HL-60/S4 treated with phorbol 12-myristate 13-acetate at 8.2 ng/mL for 4 days and 3 days (cell line): Measurements from ENCODE around the gene KATNBL1.
"Not testable (repeated sequence)": the region's sequence is repeated elsewhere in the genome, so short reads cannot be mapped to it uniquely, and the experiment has no call there.

Experiments
- in situ Hi-C: fragments of 300-500 bp; cut with MboI; formaldehyde crosslinking; loops from 2 replicates; pipeline ENCODE4 v1.15.0; 2022; ENCODE audit warnings: low sequenced_read_pairs

Gene KATNBL1

DNA sequence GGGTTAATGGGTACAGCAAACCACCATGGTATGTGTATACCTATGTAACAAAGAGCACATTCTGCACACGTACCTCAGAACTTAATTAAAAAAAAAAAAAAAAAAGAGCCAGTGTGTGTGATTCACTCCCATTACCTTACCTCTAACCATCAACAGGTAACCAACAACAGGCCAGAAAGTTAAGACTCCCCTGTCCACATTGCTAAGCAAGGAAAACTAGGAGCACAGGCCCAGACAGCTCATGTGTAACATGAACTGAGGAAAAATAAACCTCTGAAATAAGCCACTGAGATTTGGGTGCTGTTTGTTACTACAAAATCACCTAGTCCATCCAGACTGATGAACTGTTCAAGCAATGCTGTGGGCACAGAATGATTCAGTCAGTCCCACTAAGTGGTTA lies 6.0 kb downstream of the KATNBL1 start:
- in situ Hi-C loops: no loop called here

DNA sequence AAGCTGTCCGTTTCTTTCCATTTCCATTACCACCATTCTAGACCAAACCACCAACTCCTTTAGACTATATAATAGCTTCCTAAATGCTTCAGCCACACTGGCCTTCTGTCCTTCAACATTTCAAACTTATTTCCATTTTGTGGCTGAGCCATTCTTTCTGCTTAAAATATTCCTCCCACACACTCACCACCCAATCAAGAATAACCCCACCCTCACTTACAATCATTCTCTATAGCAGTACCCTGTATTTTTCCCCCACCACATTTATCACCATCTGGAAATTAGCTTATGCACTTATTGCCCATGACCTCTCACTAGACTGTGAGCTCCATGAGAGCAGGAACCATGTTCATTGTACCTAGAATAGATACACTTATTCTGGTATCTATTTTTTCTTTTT lies 6.6 kb downstream of the KATNBL1 start:
- in situ Hi-C loops: no loop called here

DNA sequence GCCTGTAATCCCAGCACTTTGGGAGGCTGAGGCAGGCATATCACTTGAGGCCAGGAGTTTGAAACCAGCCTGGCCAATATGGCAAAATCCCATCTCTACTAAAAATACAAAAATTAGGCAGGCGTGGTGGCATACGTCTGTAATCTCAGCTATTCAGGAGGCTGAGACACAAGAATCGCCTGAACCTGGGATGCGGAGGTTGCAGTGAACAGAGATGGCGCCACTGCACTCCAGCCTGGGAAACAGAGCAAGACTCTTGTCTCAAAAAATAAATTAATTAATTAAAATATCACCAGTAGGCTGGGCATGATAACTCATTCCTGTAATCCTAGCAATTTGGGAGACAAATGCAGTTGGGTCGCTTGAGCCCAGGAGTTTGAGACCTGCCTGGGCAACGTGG lies 16.6 kb downstream of the KATNBL1 start:
- in situ Hi-C loops: not testable (repeated sequence)

DNA sequence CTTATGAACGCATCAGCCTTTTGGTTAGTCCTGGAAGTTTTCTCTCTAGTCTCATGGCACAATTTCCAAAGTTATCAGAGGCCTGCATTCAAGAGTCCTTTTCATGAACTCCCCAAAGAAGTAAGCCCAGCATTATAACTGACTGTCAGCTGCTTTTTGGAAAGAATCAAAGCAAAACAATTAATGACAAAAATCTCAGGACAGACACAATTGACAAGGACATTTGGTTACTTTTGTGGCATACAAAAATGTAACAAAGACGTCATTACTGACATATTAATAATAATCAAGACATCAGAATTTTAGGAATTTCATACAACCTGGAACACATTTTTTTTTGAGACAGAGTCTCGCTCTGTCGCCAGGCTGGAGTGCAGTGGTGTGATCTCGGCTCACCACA lies 21.2 kb downstream of the KATNBL1 start:
- in situ Hi-C loops: no loop called here

DNA sequence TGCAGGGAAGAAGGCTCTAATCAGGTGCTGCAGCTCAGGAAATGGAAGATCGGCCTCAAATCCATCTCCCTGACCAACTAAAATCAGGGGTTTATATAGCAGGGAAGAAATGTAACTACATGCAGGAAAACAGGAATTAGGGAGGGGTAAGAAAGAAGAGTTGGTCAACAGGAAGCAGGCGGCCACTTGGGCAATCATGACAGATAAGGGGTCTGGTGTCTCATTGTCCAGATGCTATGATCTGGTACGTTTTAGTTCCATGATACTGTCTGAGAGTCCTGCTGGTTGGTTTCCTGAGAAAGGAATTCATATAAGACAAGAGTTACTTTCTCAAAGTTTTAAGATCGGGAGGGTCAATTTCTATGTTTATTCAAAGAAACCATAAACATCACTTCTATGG lies 24.2 kb downstream of the KATNBL1 start:
- in situ Hi-C loops: no loop called here

DNA sequence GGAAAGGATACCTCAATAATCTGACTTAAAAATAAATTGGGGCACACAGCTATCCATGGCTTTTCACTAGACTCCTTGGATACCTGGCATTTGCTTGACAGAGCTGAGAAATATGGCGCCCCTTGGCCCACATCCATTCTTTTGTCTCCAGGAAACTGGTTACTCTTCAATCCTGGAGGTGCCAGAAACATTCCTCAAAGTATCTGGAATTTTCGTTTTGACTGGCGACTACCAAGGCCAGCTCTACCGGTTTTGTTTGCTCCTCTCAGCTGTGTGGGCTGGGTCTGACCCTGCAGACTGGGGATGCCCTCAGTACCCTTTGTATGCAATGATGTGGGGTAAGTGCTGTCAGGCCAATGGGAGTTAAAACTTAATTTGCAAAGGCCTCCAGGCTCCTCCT lies 27.0 kb downstream of the KATNBL1 start:
- in situ Hi-C loops: no loop called here

DNA sequence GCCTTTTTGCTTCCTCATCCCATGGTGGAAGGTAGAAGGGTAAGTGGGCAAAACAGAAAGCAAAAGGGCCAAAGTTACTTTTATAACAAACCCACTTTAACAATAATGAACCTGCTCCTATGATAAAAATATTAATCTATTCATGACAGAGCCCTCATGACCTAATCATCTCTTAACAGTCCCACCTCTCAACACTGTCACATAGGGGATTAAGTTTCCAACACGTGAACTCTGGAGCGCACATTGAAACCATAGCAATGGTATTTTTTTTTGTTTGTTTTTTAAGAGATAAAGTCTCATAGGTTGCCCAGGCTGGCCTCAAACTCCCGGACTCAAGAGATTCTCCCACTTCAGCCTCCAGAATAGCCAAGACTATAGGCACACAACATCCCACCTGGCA lies 30.7 kb downstream of the KATNBL1 start:
- in situ Hi-C loops: no loop called here

DNA sequence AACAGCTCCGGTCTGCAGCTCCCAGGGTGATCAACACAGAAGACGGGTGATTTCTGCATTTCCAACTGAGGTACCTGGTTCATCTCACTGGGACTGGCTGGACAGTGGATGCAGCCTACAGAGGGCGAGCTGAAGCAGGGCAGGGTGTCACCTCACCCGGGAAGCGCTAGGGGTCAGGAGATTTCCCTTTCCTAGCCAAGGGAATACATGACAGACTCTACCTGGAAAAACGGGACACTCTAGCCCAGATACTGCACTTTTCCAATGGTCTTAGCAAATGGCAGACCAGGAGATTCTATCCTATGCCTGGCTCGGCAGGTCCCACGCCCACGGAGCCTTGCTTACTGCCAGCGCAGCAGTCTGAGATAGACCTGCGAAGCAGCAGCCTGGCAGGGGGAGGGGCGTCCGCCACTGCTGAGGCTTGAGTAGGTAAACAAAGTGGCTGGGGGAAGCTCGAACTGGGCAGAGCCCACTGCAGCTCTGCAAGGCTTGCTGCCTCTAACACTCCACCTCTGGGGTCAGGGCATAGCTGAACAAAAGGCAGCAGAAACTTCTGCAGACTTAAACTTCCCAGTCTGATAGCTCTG lies 43.8 kb downstream of the KATNBL1 start:
- in situ Hi-C loops: not testable (repeated sequence)

DNA sequence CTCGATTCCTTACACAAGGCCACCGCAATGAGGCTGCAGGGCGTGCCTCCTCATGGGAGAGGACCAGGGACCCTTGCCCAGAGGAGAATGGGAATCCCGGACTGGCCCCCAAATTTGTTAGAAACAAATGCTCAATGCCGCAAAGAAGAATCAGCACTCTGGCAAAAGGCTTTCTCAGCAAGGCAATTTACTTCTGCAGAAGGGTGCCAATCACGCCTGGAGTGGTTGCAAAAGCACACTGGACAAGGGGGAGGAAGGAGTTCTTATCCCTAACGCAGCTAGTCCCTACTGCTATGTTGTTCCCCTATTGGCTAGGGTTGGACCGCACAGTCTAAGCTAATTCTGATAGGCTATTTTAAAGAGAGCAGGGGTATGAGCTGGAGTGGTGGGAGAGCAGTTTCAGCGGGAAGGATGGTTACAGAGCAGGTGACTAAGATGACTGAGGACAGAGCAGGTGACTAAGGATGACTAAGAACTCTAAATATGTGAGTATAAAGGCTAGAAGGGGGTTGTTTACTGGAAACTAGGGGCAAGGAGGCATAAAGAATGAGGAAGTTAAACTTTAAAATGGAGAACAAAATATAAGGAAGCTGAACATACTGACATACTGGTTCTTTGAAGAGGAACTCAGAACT lies 48.5 kb downstream of the KATNBL1 start:
- in situ Hi-C loops: no loop called here

DNA sequence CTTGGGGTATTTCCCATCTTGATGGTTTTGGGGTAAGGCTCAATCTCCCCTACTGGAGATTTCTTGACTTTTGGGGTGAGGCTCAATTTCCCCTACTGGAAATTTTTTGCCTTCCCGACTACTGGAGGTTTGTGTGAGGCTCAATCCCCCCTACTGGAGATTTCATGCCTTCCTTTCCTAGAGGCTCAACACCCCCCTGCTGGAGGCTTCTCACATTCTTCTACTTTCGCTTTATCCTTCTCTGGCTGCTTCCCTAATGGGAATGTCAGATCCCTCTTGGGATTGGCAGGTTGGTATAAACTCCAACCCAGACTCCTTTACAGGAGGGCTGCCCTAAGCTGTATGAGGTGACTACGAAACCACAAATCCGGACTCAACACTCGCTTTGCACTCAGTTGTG lies 49.2 kb downstream of the KATNBL1 start:
- in situ Hi-C loops: no loop called here

DNA sequence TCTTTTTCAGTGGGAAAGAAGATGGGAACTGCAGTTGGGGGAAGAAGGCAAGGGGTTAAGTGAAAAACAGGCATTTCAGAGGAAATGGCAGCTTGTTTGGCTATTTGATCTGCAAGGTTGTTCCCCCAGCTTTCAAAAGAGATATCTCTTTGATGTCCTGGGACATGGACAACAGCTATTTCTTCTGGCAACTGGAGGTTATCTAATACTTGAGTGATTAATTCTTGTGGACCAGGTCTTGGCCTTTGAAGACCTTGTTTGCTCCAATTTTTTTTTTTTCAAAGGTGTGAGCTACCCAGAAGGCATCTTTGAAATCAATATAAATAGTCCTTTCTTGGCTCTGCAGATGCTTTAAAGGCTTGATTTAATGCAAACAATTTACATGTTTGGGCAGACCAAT lies 51.5 kb downstream of the KATNBL1 start:
- in situ Hi-C loops: no loop called here

DNA sequence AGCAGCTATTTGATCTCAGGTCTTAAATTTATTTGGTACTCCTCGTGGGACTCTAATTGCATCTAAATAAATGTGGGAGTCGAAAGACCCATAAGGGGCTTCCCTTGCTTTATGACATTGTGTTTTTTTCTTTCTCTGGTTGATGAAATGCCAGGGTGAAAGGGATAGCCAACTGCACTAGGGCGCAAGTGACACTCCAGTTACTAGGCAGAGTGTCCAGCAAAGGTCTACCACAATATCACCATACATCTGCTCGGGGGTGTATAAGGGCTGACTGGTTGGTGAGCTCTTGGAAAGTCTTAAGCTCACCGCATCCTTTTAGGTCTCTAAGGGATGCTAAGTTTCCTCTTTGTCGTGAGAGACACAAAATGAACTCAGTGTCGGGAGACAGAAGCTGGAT lies 54.0 kb downstream of the KATNBL1 start:
- in situ Hi-C loops: no loop called here

DNA sequence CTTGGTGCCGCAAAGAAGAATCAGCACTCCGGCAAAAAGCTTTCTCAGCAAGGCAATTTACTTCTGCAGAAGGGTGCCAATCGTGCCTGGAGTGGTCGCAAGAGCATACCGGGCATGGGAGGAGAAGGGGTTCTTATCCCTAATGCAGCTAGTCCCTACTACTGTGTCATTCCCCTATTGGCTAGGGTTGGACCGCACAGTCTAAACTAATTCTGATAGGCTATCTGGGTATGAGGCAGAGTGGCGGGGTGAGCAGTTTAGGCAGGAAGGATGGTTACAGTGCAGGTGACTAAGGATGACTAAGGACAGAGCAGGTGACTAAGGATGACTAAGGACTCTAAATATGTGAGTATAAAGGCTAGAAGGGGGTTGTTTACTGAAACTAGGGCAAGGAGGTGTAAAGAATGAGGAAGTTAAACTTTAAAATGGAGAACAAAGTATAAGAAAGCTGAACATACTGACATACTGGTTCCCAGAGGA lies 55.1 kb downstream of the KATNBL1 start:
- in situ Hi-C loops: no loop called here

DNA sequence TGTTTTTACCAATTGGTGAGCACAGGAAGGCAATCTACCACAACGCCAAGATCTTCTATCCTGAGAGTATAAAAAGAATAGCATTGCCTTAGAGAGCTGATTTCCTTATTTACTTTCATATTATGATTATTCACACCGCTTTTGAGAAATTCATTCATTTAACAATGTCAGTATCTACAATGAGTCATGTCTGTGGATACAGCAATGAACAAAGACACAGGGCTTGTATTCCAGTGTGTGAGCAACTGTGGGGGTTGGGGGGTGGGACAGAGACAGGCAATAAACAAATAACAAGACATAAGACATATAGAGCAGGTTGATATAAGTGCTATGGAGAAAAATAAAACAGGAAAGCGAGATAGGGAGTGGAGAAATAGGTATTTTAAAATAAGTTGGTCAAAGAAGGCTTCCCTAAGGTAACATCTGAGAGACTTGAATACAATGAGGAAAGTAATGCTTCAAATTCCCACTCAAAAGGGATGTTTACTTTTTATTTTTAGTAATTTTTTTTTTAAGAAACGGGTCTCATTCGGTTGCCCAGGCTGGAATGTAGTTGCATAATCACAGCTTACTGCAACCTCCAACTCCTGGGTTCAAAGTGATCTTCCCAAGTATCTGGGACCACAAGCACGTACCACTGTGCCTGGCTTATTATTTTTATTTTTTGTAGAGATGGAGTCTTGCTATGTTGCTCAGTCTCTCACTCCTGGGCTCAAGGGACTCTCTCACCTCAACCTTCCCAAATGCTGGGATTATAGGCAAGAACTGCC lies 62.3 kb downstream of the KATNBL1 start:
- in situ Hi-C loops: no loop called here

DNA sequence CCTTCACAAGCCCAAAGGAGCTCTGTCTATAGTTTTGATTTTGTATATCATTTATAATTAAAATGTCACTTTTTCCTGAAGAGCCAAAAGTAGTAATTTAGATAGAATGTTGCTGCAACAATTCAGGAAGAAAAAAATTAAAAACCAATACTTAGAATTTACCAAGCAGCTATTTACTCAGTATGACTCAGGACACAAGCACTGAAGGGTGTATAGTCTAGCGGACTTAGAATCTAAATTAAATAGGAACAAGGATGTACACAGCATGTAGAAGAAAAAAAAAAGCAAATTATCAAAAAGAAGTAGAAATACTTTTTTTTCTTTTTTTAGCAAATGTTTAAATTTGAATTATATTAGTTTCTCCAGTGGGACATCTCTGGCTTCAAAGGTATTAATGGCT lies 76.4 kb downstream of the KATNBL1 start:
- in situ Hi-C loops: no loop called here

DNA sequence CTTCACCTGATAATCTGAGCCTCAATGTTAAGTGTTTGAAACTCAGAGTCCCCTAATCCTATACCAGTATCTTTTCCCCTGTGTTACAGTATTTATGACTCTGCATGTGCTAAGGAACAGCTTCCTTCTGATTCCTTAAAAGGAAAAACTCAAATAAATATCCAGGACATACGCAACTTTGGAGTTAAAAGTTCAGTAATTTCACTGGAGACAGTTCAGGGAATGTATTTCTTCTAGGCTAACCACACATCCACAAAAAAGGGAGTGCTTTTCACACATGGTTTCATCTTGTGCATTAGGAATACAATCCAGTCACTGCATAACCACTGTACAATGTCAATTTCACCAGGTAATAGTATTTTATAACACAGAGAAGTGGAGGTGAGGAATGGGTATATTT lies 77.0 kb downstream of the KATNBL1 start:
- in situ Hi-C loops: no loop called here

DNA sequence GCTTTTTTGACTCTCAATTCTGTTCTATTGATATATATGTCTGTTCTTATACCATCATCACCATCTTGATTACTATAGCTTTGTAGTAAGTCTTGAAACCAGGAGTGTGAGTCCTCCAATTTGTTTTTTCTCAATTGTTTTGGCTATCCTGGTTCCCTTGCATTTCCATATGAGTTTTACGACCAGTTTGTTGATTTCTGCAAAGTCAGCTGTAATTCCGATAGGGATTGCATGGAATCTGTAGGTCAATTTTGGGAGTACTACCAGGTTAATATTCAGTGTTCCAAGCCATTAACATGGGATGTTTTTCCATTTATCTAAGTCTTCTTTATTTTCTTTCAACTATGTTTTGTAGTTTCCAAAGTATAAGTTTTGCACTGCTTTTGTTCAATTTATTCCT lies 81.0 kb downstream of the KATNBL1 start:
- in situ Hi-C loops: no loop called here

DNA sequence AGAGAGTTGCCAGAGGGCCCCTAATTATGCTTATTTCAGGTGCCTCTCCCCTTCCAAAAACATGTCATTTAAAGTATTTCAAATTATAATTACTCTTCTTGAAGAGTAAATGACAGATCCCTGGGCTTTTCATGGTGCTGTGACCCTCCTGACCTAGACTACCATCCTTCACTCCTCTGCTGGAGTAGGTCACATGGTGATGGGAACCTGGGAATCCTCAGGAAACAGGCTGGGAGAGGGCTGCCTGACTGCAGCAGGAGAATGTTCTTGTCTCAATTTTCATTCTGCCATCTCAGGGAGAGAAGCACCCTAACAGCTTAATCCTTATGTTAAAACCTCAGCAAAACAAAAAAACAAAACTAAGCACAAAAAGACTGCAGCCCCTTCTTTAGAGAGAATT lies 83.4 kb downstream of the KATNBL1 start:
- in situ Hi-C loops: no loop called here

DNA sequence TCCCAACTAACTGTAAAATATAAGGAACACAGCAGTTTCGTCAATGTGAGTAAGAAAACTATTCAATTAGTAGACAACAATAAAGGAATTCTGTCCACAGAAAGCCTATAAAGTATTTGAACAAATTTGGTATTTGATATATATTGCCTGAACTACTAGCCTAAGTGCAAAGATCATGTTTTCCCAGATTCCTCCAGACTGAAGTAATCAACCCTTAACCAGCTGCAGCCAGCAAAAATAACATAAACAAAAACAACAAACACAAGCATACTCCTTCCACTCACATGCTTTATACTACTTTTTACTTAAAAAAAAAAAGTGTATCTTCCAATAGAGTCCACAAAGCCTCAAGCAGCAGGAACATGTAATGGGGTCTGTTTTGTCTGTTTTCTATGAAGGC lies 84.0 kb downstream of the KATNBL1 start:
- in situ Hi-C loops: no loop called here

DNA sequence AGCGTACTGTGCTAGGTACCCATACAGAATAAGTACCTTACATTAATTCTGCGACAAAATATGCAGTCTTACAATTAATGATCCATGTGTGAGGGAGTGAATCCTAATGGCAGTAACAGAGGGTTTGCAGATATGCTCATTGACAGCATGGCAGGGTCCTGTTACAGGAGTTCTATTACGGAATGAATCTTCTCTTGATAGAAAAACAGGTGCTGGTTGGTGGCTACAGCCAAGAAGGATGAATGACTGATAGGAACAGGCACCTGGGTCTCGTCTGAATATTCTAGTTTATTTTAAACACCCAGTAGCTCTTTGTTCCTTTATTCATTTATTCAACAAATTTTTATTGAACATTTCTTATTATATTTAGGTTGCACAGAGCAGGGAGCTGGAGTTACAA lies 85.2 kb downstream of the KATNBL1 start:
- in situ Hi-C loops: no loop called here

DNA sequence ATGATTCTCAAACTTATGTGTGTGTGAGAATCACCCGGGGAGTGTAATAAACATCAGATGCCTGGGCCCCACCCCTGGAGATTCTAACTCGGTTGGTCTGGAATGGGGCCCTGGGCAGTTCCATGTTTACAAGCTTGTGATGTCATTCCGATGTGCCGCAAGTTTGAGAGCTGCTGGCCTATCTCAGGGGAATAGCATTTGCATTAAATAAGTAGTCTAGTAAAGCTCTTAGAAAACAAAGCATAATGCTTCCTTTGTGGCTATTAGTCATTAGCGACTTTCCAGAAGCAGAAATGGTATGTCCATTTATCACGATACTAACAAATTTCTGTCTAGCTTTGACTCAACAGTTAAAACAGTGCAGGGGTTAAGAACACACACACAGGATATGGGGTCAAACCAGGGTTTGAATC lies 87.1 kb downstream of the KATNBL1 start:
- in situ Hi-C loops: no loop called here

DNA sequence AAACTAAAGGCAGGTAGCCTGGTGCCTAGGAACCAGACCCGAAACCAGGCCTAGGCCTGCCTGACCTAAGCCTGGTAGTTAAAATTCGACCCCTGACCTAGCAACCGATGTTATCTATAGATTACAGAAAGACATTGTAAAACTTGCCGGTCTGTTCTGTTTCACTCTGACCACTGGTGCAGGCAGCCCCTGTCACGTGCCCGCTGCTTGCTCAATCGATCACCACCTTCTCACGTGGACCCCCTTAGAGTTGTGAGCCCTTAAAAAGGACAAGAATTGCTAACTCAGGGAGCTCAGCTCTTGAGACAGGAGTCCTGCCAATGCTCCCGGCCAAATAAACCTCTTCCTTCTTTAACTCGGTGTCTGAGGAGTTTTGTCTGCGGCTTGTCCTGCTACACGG lies 88.1 kb downstream of the KATNBL1 start:
- in situ Hi-C loops: not testable (repeated sequence)
